Keratinocyte (primary cell): Measurements from ENCODE around the gene POLR2J3. TPM values are rescaled to one million over a fixed set of nuclear protein-coding genes. Genes with fewer than 3 reads are reported as not detected.
"Not testable (repeated sequence)": the region's sequence is repeated elsewhere in the genome, so short reads cannot be mapped to it uniquely, and the experiment has no call there.

Experiments
- DNase-seq: peaks from one replicate; pipeline ENCODE4 v3.0.0-alpha.2; 2011; ENCODE audit warnings: low read depth, missing footprints, low spot score
- FAIRE-seq: peaks from 2 replicates; lab custom pipeline; 2011; peaks lifted over from hg19 to GRCh38; lab: Jason Lieb, UNC
- H2AFZ ChIP-seq: 2 replicates; pipeline ENCODE4 v1.6.0; 2012; ENCODE audit warnings: low read length, control low read depth, inconsistent platforms; ENCODE audit not compliant: control insufficient read depth
- H3K27ac ChIP-seq: 2 replicates; pipeline ENCODE4 v1.5.1; 2011; ENCODE audit warnings: low read length; ENCODE audit not compliant: control insufficient read depth, insufficient read depth
- H3K27me3 ChIP-seq: 3 replicates; pipeline ENCODE4 v1.6.0; 2011; ENCODE audit warnings: low read length; ENCODE audit not compliant: control insufficient read depth, insufficient read depth; ENCODE audit errors: extremely low read depth
- H3K36me3 ChIP-seq, 2 experiments: 2 replicates in 1 of 2; 3 replicates in 1 of 2; pipeline ENCODE4 v1.5.1; 2011; ENCODE audit warnings: low read length in 2 of 2, mild to moderate bottlenecking in 1 of 2; ENCODE audit not compliant: control insufficient read depth in 2 of 2, insufficient read depth in 2 of 2; ENCODE audit errors: extremely low read depth in 1 of 2
- H3K4me1 ChIP-seq: 3 replicates; pipeline ENCODE4 v1.5.1; 2011; ENCODE audit warnings: low read length; ENCODE audit not compliant: control insufficient read depth, insufficient read depth; ENCODE audit errors: extremely low read depth
- H3K4me2 ChIP-seq: 3 replicates; pipeline ENCODE4 v1.6.0; 2011; ENCODE audit warnings: low read depth, low read length; ENCODE audit not compliant: control insufficient read depth, insufficient read depth; ENCODE audit errors: extremely low read depth
- H3K4me3 ChIP-seq, 3 experiments: fragments of 200-600 bp in 1 of 3; sonication (generic) in 1 of 3; 2 replicates in 2 of 3; 3 replicates in 1 of 3; pipeline ENCODE4 v1.5.1; 2011 to 2016; ENCODE audit warnings: low read length in 3 of 3, mild to moderate bottlenecking in 3 of 3, control low read depth in 2 of 3, inconsistent platforms in 1 of 3, low read depth in 1 of 3, mixed read lengths in 1 of 3, mixed run types in 1 of 3, moderate library complexity in 1 of 3; ENCODE audit not compliant: control insufficient read depth in 2 of 3, insufficient read depth in 2 of 3; ENCODE audit errors: extremely low read depth in 1 of 3
- H3K79me2 ChIP-seq: 2 replicates; pipeline ENCODE4 v1.6.0; 2012; ENCODE audit warnings: low read length; ENCODE audit not compliant: control insufficient read depth, insufficient read depth
- H3K9ac ChIP-seq: 3 replicates; pipeline ENCODE4 v1.6.0; 2011; ENCODE audit warnings: low read length; ENCODE audit not compliant: control insufficient read depth, insufficient read depth; ENCODE audit errors: extremely low read depth
- H3K9me1 ChIP-seq: 3 replicates; pipeline ENCODE4 v1.6.0; 2011; ENCODE audit warnings: low read length; ENCODE audit not compliant: control insufficient read depth, insufficient read depth; ENCODE audit errors: extremely low read depth
- H3K9me3 ChIP-seq: 2 replicates; pipeline ENCODE4 v1.5.1; 2012; ENCODE audit warnings: low read depth, low read length; ENCODE audit not compliant: control insufficient read depth
- H4K20me1 ChIP-seq: 3 replicates; pipeline ENCODE4 v1.6.0; 2011; ENCODE audit warnings: low read length; ENCODE audit not compliant: control insufficient read depth, insufficient read depth; ENCODE audit errors: extremely low read depth
- dilution Hi-C: fragments of 300-500 bp; cut with MboI; formaldehyde crosslinking; loops from one replicate; pipeline ENCODE4 v1.7.0; 2020; ENCODE audit warnings: low sequenced_read_pairs; ENCODE audit not compliant: extremely low pct_ligation_motif_present
- polyA plus RNA-seq, 5 experiments: library from polyadenylated mRNA; depleted of rRNA in 3 of 5; stranded (reverse) in 3 of 5; stranded (forward) in 1 of 5; unstranded in 1 of 5; fragments of >200 nt; gene quantifications; 1 replicate in 1 of 5; 2 replicates in 3 of 5; 3 replicates in 1 of 5; pipeline versions ENCODE4 v1.2.1 to v1.2.3, GENCODE V29; 2011 to 2012; ENCODE audit warnings: missing spikeins in 2 of 5, low read depth in 1 of 5, low replicate concordance in 1 of 5

POLR2J3 gene
- polyA plus RNA-seq, 1 donor (not counting 4 experiments of a cell fraction or from before 2014, with no cell fraction given): 93.6 TPM

DNA sequence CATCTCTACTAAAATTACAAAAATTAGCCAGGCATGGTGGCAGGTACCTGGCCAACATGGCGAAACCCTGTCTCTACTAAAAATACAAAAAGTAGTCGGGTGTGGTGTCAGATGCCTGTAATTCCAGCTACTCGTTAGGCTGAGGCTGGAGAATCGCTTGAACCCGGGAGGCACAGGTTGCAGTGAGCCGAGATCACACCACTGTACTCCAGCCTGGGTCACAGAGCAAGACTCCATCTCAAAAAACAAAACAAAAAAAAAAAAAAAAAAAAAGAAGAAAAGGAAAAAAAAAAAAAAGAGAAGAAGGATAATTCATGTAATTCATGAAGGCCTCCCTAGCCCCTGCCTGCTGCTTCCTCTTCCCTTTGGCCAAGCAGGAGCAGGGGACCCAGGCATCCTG is 31.8 kb downstream of the POLR2J3 start:
- H4K20me1 ChIP-seq, dilution Hi-C loops, H2AFZ ChIP-seq, H3K27me3 ChIP-seq, H3K79me2 ChIP-seq, H3K9ac ChIP-seq, H3K4me1 ChIP-seq, DNase-seq, H3K9me3 ChIP-seq, H3K4me2 ChIP-seq, H3K27ac ChIP-seq, H3K36me3 ChIP-seq, FAIRE-seq, H3K9me1 ChIP-seq, H3K4me3 ChIP-seq: not testable (repeated sequence)

DNA sequence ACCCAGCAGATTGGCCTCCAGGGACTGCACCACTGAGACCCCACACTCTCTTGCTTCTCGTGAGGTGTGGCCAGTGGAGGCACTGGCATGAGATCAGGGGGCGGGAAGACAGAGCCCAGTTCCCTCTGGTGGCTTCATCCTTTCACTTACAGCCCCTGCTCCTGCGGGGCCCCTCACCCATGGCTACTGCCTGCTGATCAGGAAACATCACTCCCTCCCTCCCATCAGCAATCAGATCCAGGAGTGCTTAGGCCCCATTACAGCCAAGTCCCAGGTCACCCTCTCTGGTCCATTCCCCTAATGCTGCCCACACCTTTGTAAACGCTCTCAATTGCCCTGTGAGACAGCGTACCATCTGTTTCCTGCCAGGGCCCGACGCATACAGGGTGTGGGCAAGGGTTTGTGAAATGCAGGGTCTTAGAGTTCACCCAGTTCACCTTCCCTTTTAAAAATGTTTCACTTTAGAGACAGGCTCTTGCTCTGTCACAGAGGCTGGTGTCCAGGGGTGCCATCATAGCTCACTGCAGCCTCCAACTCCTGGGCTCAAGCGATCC is 37.2 kb downstream of the POLR2J3 start:
- H4K20me1 ChIP-seq, H3K9me1 ChIP-seq, H3K4me3 ChIP-seq, H3K4me2 ChIP-seq, H3K4me1 ChIP-seq, DNase-seq, H3K79me2 ChIP-seq, dilution Hi-C loops, H3K36me3 ChIP-seq, H3K9me3 ChIP-seq, FAIRE-seq, H3K27me3 ChIP-seq, H3K9ac ChIP-seq, H3K27ac ChIP-seq, H2AFZ ChIP-seq: not testable (repeated sequence)

DNA sequence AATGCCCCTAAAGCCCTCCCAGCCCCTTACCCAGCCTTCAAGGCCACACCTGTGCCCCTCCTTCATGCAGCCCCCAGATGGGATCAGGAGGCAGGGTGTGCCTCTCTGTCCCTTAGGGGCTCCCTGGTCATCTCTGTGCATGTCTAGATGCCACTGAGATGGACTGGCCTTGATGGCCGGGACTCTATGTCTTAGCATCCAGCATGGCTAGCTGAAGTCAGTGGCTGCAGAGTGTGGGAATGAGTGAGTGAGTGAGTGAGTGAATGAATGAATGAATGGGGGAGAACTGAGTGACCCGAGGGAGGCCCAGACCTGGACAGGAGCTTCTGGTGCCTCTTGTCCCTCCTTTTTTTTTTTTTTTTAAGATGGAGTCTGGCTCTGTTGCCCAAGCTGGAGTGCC is 40.3 kb downstream of the POLR2J3 start:
- H4K20me1 ChIP-seq, H3K79me2 ChIP-seq, FAIRE-seq, H3K36me3 ChIP-seq, H3K4me3 ChIP-seq, H3K9me1 ChIP-seq, H2AFZ ChIP-seq, H3K27me3 ChIP-seq, H3K4me1 ChIP-seq, DNase-seq, H3K27ac ChIP-seq, H3K9me3 ChIP-seq, dilution Hi-C loops, H3K9ac ChIP-seq, H3K4me2 ChIP-seq: not testable (repeated sequence)

DNA sequence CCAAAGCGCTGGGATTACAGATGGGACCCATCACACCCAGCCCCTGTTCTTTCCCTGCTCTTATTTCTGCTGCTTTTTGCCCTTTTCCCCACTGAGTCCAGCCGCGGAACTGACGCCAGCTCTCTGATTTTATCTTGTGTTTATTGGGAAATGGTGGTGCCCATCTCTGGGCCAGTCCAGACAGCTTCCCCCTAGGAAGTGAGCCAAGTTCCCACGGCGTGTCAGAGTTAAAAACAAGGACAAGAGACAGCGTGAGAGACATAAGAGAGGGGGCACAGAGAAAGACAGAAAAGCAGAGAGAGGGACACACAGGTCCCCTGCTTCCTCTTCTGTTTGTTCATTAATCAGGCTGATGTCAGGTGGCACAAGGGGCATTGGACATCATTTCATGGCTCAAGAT is 40.8 kb downstream of the POLR2J3 start:
- DNase-seq, H3K4me1 ChIP-seq, H3K4me3 ChIP-seq, H3K9me3 ChIP-seq, FAIRE-seq, H3K27ac ChIP-seq, H3K36me3 ChIP-seq, H4K20me1 ChIP-seq, H3K9ac ChIP-seq, H3K27me3 ChIP-seq, H2AFZ ChIP-seq, H3K4me2 ChIP-seq, H3K9me1 ChIP-seq, dilution Hi-C loops, H3K79me2 ChIP-seq: not testable (repeated sequence)

DNA sequence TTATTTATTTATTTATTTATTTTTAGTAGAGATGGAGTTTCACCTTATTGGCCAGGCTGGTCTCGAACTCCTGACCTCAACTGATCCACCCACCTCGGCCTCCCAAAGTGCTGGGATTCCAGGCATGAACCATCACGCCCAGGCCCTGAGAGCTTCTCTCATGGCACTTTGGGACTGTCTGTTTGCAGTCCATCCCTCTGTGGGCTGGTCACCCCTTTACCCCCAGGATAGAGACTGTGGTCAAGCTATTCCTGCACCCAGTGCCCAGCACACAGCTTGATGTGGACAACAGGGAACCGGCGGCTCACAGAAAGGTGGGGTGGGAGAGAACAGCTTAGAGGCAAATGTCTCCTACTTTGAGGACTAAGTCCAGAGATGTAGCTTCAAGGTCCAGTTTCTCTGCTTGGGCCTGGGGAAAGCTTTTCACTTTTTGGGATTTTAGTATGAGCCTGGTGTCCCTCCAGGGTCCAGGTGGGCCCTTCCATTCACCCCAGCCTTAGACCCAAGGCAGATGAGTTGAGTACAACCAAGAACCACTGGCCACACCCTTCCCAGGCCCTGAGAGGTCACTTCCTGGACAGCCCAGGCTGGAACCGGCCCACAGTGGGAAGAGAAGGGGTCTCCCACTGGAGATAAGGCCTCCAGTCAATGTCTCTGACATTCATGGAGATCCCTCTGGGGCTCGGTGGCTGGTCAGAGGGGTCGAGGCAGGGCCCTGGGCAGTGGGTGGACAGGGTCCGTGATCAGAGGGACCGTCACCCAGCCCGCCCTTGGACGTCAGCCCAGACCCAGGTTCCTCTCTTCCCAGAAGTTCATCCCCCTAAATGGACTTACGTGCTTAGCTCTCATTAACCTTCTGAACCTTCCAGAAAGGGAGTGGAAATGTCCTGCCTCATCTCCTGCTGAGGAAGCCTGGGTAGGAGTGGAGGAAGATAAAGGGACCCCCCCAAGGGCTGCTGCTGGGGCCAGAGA is 44.3 kb downstream of the POLR2J3 start:
- H3K4me1 ChIP-seq, H3K9ac ChIP-seq, H2AFZ ChIP-seq, H3K9me1 ChIP-seq, H3K79me2 ChIP-seq, DNase-seq, H3K4me3 ChIP-seq, H3K9me3 ChIP-seq, dilution Hi-C loops, H3K27ac ChIP-seq, H3K4me2 ChIP-seq, H3K36me3 ChIP-seq, FAIRE-seq, H3K27me3 ChIP-seq, H4K20me1 ChIP-seq: not testable (repeated sequence)
